HG02840 (cell line): Measurements from ENCODE around the gene SIVA1.
"Not testable (repeated sequence)": the region's sequence is repeated elsewhere in the genome, so short reads cannot be mapped to it uniquely, and the experiment has no call there.

ENCODE experiments used
- ATAC-seq: cut with Tn5 transposase; IDR thresholded peaks from one replicate; pipeline ENCODE4 v1.9.1; 2021; ENCODE audit warnings: mild to moderate bottlenecking, moderate library complexity, moderate number of reproducible peaks; ENCODE audit not compliant: unreplicated experiment, low FRiP score

The SIVA1 gene

DNA sequence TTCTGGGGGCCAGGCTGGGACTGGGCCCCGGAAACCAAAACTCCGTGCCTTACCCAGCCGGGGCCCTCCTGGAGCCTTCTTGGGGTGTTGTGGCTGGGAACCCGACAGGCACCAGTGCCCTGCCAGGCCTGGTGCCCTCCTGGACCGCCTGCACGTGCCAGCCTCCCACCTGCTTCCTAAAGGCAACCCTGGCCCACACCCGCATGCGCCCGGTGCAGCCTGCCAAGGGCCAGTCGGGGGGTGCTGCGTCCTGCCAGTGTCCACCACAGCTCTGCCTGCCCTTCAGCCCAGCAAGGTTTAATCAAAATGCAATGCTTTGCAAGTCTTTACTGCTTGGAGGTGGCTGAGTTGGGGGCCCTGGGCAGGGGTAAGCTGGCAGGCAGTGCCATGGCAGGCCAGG is 34.1 kb upstream of the SIVA1 start:
- ATAC-seq = no peak

DNA sequence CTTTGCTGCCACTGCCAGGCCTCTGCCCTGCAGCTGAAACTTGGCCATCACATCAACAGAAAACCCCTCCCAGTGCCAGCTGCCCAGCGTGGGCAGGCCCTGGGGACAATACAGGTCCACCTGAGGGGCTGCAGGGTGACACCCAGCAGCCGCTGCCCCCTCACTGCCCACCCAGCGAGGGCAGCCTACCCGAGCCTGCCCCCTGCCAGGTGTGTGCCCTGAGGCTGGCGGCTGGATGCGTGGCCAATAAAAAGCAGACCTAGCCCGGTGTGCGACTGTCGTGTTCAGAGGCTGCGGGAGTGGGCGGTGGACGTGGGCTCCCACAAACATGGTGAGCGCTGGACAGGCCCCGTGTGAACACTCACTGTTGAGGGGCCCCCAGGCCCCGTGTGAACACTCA is 33.6 kb upstream of the SIVA1 start:
- no peak for ATAC-seq

DNA sequence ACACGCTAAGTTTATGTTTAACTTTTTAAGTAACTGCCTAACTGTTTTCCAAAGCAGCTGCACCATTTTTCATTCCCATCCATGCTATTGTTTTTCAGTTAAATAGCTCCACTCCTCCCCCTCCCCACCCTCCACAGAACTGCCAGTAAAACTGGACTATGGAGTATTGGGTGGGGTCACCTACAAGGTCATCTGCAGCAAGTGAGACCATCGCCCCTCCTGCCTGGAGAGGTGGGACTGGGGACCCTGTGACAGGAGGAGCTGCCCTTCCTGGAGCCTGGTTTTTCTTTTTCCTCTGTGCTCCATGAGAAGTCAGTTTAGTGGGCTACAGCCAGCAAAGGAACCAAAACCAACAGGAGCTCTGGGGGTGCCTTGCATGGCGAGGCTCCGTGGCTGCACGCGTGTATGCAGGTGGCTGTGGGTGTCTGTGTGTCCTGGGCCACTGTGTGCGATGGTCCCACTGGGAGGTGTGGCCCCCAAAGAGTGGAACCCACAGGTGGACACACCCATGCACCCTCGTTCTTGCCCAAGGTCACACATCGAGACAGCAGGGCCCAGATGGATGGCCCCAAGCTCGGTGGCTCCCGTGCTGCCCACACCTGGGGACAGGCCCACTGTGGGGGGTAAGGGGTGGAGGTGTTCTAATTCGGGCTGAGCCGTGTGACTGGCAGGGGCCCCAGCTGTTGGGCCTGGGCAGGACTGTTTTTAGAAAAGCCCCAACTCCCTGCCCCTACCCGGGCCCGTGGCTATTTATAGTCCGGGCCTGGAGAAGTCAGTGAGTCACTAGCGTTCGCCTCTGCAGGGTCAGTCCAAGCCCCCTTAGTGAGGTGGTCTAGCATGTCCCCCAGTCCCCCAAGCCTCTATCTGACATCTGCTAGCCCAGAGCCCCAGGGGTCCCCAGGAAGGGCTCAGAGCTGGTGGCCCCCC is 31.2 kb upstream of the SIVA1 start:
- ATAC-seq = no peak

DNA sequence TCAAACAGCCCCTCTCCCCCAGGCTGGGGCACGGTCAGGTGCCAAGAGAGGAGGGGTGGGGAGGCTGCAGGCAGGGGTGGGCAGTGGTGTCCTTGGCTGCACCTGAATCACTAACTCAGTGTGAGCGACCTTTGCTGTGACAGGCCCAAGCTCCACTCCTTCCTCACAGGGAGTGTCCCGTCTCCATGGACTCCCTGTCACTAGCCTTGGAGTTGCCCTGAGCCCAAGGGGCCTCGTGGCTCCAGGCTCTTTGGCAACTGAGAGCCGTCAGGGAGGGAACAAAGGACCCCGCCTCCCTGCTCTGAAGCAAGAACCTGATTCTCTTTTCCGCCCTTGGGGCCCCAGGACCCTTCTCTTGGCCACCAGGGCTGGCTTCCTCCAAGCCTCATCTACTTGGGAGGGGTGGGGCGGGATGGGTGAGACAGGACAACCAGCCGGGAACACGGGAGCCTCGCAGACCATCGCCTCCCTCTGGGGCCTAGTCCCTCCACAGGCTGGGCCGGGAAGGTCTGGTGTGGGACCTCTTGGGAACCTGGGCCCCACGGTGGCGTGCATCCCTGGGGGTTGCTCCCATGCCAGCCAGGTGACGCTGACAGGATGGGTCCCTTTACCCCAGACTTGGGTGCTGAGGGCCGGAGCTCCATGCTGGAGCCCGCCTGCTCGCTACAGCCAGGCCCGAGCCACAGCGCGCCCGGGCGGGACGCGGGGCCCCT is 29.9 kb upstream of the SIVA1 start:
- no peak for ATAC-seq

DNA sequence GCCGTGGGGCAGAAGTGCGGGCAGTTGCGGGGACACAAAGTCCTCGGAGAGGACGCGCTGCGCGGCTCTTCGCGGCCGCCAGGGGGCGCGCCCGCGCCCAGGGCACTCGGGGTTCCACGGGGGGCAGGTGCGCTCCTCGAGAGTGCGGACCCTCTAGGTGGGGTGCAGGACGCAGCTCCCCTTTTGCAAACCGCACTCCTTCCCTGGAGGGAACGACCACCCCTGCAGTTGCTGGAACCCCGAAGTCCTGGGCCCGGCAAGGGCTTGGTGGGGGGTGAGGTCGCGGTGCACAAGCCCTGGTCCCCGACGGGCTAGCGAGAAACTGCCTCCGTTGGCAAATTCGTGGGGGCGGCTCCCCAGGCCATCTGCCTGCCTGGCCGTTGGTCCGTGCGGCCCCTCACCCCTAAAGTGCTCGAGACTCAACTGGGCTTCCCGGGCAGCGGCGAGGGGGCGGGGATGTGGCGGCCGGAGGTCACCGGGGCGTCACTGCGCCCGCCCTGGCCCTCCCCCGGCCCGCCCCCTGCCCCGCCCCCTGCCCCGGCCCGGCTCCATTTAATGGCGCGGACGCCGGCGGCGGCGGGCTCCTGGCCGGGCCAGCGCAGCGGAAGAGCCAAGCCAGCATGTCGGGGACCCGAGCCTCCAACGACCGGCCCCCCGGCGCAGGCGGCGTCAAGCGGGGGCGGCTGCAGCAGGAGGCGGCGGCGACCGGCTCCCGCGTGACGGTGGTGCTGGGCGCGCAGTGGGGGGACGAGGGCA is 29.1 kb upstream of the SIVA1 start, which contains the start of gene ADSS1:
ADSS1 (plus strand) TSS at position 579 of the 756 bp plus-strand sequence; CDS start at position 621, 42 bp downstream.
- no peak for ATAC-seq

DNA sequence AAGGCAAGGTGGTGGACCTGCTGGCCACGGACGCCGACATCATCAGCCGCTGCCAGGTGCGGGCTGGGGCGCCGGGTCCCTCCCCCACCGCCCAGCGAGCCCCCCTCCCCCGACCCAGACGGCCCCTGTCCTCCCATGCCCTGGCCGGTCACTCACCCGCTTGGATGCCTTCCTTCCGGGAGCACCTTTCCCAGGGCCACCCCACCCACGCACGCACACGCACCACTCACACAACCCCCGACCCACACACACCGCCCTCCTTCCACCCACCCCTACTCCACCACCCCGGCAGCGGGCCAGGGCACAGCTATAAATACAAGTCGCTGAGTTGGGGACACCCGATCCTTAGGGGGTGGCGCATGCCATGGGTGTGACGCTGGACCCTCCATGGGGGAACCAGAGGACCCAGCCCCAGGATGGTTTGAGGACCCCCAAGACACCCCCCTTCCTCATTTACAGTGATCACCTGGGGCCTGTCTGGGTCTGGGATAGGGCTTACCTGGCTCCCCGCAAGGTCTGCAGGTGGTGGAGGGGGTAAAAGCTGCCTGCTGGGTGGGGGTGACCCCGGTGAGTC is 28.5 kb upstream of the SIVA1 start:
- ATAC-seq = no peak

DNA sequence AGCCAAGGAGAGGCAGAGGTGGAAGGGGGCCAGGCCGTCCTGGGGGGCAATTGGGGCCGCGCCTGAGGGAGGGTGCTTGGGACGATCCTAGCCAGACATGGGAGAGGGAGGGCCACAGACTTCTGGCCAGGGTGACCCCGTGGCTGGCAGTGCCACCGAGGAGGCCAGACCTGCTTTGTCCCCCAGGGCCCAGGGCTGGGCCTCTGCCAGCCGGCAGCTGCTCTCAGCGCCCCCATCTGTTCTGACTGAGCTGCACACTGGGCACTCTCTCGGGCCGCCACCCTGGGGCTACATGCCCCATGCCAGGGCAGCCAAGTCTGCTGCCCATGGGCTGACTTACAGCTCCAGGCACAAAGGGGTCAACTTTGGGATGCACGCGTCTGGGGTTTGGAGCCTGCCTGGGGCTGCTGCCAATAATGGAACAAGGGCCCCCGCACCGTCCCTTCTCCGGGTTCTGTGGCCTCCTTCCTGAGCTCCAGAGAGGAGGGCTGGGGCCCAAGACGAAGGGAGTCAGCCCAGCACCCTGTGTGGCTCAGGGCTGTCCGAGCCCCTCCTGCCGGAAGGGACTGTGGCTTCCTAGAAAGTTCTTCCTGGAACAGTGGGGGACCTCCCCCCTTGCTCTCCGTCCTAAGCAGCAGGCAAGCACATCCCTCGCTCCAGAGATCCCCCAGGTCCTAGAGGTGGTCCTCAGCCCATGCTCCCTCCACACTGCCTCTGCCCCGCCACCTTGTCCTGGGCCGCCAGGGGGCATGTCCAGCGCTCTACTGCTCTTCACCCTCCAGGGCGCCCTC is 27.8 kb upstream of the SIVA1 start:
- no peak for ATAC-seq

DNA sequence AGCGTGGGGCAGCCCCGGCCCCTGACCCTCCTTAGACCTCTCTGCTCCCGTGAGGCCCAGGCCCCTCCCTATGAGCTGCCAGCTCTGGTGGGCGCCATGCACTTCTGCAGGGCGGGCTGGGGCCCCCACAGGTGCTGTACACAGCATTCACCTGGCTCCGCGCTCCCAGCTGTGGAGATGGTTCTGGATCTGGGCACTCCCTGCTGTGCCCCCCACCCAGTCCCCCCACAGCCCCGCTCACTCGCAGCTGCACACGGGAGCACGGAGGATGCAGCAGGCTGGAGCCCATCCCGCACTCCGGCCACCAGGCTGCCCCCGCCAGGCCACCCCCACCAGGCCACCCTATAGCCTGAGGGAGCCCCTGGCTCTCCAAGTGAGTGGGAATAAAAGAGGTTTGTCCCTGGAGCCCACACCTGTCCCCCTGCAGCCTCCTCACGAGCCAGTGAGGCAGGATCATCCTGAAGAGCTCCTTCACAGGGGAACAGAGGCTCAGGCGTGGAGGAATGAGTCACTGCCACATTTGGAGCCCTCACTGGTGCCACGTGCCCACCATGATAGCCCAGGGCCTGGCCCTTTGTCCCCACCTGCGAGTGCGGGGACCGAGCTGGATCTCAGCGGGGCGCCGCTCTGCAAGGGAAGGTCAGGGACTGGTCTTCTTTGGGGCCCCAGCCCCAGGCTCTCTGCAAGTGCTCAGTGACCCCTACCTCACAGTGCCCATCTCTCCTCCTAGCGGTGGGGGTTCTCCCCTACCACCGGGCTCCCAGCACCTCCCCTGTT is 27.0 kb upstream of the SIVA1 start:
- no peak for ATAC-seq

DNA sequence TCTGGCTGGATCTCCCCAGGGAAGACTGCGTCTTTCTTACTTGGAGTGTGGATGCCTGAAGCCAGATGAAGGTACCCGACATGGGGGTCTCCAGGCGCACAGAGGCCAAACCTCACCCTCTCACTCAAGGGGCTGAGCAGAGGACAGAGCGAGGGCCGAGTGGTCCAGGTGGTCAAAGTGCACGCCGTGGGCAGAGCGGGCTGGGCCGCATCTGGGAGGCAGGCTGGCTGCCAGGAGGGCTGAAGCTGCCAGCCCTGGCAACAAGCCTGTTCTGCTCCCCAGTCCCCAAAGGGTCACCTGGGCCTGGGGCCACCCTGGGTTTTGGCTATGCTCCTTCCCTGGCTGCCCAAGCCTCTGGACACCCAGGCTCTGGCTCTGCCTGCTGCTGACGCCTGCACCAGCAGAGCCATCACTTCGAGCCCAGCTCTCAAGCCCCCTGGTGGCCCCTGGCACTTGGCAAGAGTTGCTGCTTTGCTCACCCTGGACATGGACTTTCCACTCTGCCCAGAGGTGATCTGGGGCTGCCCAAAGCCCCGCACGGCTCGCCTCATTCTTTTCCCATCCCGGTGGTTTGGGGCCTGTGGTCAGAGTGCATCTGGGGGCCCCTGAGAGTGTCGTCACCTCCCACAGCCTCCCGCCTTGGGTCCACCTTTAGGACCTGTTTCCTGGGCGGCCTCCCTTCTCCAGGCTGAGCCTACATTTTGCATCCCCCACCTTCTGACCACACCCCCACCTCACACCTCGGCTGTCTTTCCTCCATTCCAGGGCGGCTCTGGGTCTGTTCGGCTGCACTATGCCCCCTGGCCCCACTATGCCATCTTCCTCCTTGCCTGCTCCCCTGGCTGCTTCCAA is 26.1 kb upstream of the SIVA1 start:
- ATAC-seq = no peak

DNA sequence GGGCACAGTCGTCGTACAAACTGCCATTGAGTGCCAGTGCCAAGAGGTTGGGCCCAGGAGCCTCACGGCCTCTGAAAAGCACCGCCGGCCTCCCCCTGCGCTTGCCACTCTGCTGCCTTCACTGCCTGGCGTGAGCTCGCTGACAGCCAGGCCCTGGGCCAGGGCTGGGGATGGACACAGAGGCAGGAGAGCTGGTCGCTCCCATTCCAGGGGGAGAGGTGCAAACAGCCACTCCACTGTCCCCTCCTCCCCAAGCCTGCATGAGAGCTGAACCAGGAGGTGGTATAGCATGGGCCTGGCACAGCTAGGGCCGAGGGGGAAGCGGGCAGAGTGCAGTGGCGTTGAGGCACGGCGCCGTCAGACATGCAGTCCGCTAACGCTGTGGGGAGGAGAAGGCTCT is 24.3 kb upstream of the SIVA1 start:
- ATAC-seq = no peak

DNA sequence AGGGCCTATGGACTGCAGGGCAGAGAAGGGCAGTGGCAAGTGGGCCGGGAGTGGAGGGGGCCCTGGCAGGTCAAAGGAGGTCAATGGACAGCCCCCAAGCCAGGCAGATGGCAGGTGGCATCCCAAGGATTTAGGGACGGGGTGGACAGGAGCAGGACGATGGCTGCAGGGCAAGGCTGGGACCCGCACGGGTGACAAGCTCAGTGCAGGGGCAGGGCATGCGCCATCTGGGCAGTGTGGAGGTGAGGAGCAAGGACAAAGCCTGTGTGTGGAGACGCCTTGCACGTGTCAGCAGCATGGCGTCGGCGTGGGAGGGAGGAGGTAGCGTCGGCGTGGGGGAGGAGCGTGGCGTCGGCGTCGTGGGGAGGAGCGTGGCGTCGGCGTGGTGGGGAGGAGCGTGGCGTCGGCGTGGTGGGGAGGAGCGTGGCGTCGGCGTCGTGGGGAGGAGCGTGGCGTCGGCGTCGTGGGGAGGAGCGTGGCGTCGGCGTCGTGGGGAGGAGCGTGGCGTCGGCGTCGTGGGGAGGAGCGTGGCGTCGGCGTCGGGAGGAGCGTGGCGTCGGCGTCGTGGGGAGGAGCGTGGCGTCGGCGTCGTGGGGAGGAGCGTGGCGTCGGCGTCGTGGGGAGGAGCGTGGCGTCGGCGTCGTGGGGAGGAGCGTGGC is 23.6 kb upstream of the SIVA1 start:
- ATAC-seq = not testable (repeated sequence)

DNA sequence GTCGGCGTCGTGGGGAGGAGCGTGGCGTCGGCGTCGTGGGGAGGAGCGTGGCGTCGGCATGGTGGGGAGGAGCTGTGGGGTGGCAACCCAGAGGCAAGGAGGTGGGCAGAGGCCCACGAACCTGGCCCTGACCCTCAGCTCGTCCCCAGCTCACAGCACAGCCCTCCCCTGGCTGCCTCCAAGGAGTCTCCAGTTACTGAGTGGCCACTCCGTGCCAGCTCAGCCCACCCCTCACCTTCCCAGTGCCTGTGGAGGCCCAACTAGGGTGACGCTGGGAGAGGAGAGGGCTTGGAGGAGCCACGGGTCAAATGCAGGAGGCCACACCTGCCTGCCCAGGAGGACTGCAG is 23.1 kb upstream of the SIVA1 start:
- ATAC-seq = no peak

DNA sequence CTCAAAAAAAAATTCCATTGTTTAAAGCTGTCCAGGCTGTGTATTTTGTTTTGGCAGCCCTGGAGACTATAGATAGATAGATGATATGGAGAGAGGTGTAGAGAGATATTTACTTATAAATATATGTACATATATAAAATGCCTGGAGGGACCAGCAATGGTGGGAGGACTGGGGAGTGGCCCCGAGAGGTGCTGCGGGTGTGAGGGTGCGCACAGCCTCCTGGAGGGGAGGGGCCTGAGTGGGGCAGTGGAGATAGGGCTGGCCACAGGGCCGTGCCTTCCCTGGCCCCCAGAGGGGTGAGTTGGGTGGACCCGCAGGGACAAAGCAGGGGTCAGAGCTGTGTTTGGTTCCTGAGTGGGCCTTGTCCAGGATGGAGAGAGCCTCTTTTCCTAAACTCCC is 22.5 kb upstream of the SIVA1 start:
- no peak for ATAC-seq

DNA sequence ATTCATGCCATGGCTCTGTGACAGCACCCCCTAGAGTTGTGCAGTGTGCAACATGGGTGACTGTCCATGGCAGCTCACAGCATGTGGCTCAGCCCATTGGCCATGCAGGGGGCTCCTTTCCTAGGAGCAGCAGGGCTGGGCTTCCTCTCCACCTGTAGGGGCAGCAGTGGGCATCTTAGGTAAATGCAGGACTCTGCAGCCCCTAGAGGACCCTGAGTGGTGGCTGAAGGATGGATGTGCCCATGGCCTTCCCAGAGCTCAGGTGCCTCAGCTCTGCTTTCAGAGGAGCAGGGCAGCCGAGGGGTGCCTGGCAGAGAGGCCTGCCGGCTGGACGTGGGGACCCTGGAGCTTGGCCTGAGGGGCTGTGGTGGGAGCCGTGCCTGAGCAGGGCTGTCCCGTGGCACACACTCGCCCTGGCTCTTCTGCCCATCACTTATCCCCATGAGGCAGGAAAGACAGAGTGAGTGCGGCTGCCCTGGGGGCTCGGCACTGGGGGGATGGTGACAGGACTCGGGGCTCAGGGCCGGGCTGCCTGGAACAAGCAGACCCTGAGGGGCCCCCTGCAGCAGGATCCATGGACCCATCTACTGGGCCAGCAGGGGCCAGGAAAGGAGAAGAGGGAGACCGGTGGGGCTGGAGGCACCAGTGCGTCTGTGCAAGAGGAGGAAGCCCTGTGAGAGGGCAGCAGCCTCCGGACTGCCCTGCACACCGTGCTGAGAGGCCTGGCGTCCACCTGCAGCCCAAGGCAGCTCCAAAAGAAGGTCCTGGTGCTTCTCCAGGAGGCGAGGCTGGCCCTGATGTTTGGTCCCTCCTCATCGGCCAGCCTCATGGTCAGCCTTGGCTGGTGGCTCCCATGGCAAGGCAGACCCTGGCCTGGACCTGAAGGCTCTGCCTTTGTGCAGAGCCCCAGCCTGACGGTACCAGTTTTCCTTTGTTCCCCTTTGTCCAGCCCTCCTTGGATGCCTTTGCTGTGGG is 21.3 kb upstream of the SIVA1 start:
- no peak for ATAC-seq

DNA sequence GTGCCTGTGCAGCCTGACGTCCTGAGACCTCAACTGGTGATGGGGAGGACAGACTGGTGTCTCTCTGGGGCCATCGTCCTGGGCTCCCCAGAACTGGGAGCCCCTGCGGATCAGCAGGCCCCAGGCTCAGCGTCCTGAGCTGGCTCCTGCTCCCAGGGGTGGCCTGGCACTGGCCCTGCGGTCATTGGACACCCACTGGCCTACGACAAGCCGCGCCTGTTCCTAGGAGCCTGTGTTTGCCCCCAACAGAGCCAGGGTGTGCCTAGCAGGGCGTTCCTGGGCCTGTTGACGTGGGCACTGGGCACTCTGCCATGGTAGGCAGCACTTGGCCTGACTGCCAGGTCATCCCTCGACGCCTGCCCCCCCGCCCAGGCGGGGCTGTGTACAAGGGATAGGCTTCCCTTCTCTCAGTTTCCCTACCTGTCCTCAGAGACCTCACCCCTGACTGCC is 20.6 kb upstream of the SIVA1 start:
- no peak for ATAC-seq

DNA sequence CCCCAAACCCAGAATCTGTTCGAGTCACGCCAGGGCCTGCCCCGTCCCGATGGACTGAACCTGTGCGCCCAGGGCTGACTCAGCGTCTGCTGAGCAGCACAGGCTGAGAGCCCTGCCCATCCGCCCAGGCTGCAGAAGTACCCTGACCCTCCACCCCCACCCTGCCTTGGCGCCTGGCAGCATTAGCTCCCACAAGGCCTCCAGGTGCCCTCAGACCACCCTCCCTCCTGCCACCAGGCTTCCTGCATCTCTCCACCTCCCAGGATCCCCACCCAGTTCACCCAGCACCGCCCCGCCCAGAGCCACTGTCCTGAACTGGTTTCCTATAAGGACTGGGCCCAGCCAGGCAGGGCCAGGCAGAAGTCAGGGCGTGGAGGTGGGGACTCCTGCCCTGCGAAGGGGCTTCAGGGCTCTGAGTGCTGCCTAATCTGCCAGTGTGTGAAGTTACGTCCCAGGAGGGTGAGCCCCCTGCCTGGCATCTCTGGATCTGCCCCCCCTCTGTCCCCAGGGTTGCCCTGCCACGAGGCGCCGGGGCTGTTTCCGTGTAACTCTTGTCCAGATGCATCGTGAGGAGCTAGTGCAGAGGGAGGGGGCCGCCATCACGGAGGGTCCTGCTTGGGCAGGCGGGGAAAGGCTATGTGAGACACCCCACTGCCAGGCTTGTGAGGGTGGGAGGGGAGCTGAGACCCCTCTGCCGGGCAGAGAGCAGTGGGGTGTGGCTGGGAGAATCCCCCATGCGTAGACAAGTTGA is 19.8 kb upstream of the SIVA1 start:
- no peak for ATAC-seq
